Middle frontal gyrus (tissue), 1 donor: ENCODE measurements around the gene CSF3.
"Not testable (repeated sequence)": the region's sequence is repeated elsewhere in the genome, so short reads cannot be mapped to it uniquely, and the experiment has no call there.

Experiments used
- DNase-seq: peaks from one replicate; pipeline ENCODE4 v3.0.0-alpha.2; 2015; ENCODE audit warnings: low spot score; ENCODE audit errors: extremely low spot score

Gene CSF3

DNA sequence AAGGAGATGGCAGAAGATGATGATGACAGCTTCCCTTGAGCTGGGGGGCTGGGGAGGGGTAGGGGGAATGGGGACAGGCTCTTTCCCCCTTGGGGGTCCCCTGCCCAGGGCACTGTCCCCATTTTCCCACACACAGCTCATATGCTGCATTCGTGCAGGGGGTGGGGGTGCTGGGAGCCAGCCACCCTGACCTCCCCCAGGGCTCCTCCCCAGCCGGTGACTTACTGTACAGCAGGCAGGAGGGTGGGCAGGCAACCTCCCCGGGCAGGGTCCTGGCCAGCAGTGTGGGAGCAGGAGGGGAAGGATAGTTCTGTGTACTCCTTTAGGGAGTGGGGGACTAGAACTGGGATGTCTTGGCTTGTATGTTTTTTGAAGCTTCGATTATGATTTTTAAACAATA is 17.7 kb upstream of the CSF3 start:
- DNase-seq: no peak

- DNase-seq: no peak
These were observed 16.2 kb upstream of the CSF3 start for GRCh38 chr17:39999067-39999466.

GRCh38 chr17:40000161-40000560 is 15.1 kb upstream of the CSF3 start:
- DNase-seq: no peak

DNA sequence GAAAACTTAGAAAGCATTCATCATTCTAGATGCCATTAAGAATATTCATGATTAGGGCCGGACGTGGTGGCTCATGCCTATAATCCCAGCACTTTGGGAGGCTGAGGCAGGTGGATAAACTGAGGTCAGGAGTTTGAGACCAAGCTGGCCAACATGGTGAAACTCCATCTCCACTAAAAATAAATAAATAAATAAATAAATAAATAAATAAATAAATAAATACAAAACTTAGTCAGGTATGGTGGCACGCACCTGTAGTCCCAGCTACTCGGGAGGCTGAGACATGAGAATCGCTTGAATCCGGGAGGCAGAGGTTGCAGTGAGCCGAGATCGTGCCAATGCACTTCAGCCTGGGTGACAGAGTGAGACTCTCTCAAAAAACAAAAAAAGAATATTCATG is 13.9 kb upstream of the CSF3 start:
- DNase-seq: not testable (repeated sequence)

- no peak for DNase-seq
These were observed 11.2 kb upstream of the CSF3 start for GRCh38 chr17:40004072-40004471.

DNA sequence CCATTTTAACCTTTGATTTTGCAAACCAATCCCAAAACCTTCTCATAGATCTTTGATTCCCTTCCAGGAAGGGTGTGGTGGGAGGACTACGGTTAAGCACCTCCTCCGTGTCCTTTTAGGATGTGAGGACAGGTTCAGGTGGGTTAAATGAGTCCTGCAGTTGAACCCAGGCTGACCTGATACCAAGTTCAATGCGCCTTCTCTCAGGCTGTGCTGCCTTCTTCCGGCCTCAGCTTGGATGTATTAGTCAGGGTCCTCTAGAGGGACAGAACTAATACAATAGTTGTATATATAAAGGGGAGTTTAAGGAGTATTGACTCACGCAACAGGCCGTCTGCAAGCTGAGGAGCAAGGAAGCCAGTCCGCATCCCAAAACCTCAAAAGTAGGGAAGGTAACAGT is 10.5 kb upstream of the CSF3 start:
- DNase-seq: no peak

DNA sequence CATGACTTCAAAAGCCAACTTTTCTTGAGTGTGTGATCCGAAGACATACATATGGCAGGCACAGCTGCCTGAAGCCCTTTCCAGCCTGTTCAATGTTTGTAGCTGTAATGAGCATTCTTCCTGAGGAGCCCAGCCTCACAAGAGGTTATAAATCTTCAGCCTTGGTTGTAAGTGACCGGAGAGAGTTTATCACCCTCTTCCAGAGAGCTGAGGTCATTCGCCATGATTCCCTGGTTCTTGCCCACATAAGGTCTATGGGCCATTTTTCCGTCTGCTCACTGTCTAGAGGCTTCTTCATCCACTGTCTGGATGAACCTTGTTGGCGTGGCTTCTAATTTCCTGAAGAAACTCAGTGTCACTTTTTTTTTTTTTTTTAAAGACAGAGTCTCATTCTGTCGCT is 9.7 kb upstream of the CSF3 start:
- DNase-seq: no peak

DNA sequence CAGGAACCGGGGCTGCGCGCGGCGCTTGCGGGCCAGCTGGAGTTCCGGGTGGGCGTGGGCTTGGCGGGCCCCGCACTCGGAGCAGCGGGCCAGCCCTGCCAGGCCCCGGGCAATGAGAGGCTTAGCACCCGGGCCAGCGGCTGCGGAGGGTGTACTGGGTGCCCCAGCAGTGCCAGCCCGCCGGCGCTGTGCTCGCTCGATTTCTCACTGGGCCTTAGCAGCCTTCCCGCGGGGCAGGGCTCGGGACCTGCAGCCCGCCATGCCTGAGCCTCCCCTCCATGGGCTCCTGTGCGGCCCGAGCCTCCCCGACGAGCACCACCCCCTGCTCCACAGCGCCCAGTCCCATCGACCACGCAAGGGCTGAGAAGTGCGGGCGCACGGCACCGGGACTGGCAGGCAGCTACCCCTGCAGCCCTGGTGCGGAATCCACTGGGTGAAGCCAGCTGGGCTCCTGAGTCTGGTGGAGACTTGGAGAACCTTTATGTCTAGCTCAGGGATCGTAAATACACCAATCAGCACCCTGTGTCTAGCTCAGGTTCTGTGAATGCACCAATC is 4.2 kb upstream of the CSF3 start:
- DNase-seq: not testable (repeated sequence)

GRCh38 chr17:40012017-40012647 is 3.1 kb upstream of the CSF3 start:
- not testable (repeated sequence) for DNase-seq

DNA sequence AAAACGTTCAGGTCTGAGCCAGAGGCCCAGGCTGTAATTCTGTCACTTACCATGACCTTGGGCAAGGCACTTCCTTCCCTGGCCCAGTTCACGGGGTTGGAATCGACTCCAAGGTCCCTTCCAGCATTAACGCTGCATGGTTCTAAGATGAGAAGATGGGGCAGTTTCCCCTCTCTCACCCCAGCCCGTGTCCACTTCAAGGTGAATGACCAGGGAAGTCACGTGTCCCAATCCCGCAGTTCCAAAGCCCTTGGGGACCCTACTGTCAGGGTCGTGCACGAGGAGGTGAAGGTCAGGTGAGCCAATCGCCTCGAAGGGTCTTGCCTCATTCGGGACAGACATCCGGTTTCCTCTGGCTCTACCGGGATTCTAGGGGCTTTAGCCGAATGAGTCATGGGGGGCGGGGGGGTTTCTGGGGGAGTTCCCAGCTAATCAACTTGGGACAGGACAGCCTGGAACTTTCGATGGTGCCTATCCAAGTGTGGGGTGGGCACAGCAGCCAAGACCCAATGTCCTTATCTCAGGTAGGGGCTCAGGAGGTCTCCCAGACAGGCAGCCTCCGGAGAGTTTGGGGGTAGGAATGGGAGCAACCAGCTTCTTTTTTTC is 762 bp upstream of the CSF3 start:
- DNase-seq: no peak

- DNase-seq: no peak
These were observed 1.1 kb downstream of the CSF3 start for GRCh38 chr17:40015998-40016985.

DNA sequence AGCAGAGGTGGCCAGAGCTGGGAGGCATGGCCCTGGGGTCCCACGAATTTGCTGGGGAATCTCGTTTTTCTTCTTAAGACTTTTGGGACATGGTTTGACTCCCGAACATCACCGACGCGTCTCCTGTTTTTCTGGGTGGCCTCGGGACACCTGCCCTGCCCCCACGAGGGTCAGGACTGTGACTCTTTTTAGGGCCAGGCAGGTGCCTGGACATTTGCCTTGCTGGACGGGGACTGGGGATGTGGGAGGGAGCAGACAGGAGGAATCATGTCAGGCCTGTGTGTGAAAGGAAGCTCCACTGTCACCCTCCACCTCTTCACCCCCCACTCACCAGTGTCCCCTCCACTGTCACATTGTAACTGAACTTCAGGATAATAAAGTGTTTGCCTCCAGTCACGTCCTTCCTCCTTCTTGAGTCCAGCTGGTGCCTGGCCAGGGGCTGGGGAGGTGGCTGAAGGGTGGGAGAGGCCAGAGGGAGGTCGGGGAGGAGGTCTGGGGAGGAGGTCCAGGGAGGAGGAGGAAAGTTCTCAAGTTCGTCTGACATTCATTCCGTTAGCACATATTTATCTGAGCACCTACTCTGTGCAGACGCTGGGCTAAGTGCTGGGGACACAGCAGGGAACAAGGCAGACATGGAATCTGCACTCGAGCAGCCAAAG is 2.3 kb downstream of the CSF3 start:
- DNase-seq: no peak

GRCh38 chr17:40018211-40019121 is 3.2 kb downstream of the CSF3 start:
- no peak for DNase-seq

DNA sequence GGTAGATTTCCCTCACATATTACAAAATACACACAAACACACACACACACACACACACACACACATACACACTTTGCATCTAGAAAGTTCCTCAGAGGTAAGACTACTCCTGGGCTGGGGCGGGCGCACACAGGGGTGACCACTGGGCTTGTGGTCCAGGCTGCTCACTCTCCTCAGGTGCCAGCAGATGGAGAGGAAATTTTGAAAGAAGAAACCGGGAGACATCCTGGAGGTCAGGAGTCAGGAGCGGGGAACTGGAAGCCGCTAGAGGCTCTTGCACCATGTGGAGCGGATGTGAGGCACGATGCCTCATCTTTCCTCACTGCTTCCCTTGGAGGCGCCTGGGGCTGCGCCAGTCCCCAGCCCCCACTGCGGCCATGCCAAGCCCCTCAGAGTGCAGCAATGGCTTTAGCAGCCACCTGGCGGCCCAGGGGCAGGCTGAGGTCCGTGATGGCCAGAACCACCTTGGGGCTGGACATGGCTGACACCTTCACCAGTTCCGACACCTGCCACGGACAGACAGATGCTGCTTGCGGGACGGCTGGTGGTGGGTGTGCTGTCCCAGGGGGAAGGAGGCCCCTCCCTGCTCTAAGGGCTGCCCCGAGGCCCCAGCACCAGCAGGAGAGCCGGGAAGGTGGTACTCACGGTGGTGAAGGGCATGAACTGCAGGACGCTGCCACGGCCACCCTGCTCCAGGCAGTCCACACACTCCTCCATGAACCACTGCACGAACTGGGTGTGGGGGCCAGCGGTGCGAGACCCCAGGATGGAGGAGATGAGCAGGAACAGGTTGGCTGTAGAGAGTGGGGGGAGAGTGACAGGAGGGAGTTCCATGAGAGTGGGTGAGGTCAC is 4.1 kb downstream of the CSF3 start:
- DNase-seq: no peak

DNA sequence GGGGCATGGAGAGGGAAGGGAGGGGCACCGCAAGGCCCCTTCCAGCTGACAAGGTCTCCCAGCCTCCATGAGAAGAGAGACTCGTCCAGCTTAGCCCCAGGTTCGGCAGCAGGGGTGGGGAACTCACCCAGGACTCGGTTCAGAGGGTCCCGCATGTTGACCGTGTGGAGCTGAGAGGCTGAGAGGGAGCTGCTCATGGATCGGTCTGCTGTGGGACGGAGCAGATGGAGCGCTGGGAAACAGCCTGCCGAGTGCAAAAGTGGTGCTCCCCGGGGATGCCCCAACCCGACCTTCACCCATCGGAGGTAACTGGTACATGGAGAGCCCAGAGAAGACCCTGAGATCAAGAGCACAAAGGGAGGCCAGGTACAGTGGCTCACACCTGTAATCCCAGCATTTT is 4.9 kb downstream of the CSF3 start:
- DNase-seq: no peak

DNA sequence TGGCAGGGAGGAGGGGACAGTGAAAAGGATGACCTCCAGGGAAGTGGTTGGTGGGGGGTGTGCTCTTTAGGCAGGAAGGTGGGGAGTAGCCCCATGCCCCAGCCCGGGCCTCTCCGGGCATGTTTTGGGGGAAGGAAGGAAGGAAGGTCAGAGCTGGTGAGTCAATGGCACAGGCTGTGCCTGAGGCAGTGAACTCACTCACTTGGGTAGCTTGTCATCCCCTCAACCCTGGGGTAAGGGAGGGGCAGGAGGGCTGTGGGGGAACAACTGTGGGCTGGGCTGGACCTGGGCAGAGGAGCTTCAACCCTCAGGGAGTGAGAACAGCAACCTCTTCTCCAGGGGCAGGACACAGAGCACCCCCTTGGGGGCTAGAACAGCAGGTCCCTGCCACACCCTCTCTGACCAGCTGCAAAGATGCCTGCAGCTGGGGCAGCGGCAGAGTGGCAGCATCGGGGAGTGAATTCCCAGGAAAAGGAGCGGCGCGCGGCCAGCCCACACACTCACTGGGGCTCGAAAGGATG is 6.3 kb downstream of the CSF3 start:
- DNase-seq: no peak

DNA sequence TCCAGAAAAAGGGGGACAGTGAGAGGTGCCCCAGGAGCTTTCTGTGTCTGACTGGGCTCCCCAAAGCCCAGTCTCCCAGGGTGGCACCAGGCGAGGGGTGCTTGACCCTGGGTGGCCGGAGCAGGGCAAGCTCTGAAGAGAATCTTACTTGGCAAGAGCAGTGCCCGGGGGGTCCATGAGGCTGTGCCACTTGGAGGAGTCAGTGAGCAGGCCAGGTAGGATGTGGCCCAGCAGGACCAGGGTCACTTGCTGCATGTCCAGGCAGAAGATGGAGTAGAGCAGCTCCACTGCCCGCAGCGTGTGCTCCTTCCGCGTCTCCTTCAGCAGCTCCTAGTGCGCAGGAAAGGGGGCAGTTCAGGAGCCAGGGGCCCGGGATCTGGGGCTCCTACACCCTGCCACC is 7.3 kb downstream of the CSF3 start:
- DNase-seq: no peak

DNA sequence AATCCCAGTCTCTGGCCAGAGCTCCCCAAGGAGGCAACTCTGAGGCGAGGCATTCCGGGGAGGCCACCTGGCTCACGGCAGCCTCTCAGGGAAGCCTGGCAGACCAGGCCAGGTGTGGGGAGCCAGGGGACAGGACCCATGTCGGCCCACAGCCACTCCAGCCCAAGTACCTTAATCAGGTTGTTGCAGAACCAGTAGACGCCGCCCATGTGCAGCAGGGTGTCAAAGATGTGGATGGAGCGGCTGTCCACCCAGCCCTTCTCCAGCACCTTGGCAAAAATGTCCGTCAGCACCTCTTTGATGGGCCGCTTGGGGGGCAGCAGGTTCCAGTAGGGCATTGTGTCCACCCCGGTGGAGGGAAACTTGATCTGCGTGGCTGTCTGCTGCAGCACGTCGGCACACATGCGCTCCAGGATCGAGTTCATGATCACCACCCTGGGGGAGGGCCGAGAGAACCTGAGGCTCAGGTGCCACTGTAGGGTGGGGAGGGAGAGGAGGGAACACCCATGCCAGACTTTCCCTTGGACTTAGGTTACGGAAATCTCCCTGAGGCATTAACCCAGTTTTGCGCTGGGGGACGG is 7.8 kb downstream of the CSF3 start:
- no peak for DNase-seq
